ENCODE results near the gene RBM19.

RBM19 gene

GRCh38 chr12:113924341-113924740, 41.8 kb downstream of the RBM19 start:
- ChIA-PET CTCF (no interaction called here), POLR2A (no interaction called here)
- no peak for DNase-seq (ENCODE audit: extremely low spot score)
- no peak for TF ChIP-seq L3MBTL2 (conservative IDR thresholded peaks at IDR 0.05)

- no peak for DNase-seq (ENCODE audit: extremely low spot score)
- CTCF ChIA-PET, result no interaction called here
- POLR2A ChIA-PET, result no interaction called here
- TF ChIP-seq FOXM1 (IDR thresholded peaks at IDR 0.05; ENCODE audit: borderline replicate concordance) (no peak), BHLHE40 (IDR thresholded peaks at IDR 0.05; ENCODE audit: borderline replicate concordance) (no peak), CTBP1 (IDR thresholded peaks at IDR 0.05; ENCODE audit: borderline replicate concordance) (no peak), NFRKB (IDR thresholded peaks at IDR 0.05) (no peak), ZNF384 (IDR thresholded peaks at IDR 0.05) (no peak)
These were observed 42.9 kb downstream of the RBM19 start for GRCh38 chr12:113923251-113923650.

- no peak for DNase-seq (ENCODE audit: extremely low spot score)
- ChIA-PET CTCF (no interaction called here), POLR2A (no interaction called here)
- TF ChIP-seq FOXA1 (IDR thresholded peaks at IDR 0.05), result no peak
- no peak for TF ChIP-seq L3MBTL2 (conservative IDR thresholded peaks at IDR 0.05)
- TF ChIP-seq FOXM1 (IDR thresholded peaks at IDR 0.05; ENCODE audit: borderline replicate concordance), result no peak
- TF ChIP-seq HDGF (IDR thresholded peaks at IDR 0.05; ENCODE audit: borderline replicate concordance), result no peak
- TF ChIP-seq SP1 (IDR thresholded peaks at IDR 0.05), result no peak
- TF ChIP-seq FOXK2 (IDR thresholded peaks at IDR 0.05), result no peak
- TF ChIP-seq ZNF384 (IDR thresholded peaks at IDR 0.05), result no peak
- TF ChIP-seq, protein P1, sequence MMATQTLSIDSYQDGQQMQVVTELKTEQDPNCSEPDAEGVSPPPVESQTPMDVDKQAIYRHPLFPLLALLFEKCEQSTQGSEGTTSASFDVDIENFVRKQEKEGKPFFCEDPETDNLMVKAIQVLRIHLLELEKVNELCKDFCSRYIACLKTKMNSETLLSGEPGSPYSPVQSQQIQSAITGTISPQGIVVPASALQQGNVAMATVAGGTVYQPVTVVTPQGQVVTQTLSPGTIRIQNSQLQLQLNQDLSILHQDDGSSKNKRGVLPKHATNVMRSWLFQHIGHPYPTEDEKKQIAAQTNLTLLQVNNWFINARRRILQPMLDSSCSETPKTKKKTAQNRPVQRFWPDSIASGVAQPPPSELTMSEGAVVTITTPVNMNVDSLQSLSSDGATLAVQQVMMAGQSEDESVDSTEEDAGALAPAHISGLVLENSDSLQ (IDR thresholded peaks at IDR 0.05), result no peak
- no peak for TF ChIP-seq LEF1 (IDR thresholded peaks at IDR 0.05; ENCODE audit: borderline replicate concordance)
- TF ChIP-seq ARNT (IDR thresholded peaks at IDR 0.05), result no peak
- TF ChIP-seq CTBP1 (IDR thresholded peaks at IDR 0.05; ENCODE audit: borderline replicate concordance), result no peak
- TF ChIP-seq SUZ12 (IDR thresholded peaks at IDR 0.05), result no peak
- TF ChIP-seq TARDBP (IDR thresholded peaks at IDR 0.05), result no peak
- no peak for TF ChIP-seq NFRKB (IDR thresholded peaks at IDR 0.05)
- TF ChIP-seq BHLHE40 (IDR thresholded peaks at IDR 0.05; ENCODE audit: borderline replicate concordance), result no peak
- TF ChIP-seq ELF4 (IDR thresholded peaks at IDR 0.05), result no peak
These were observed 44.7 kb downstream of the RBM19 start for GRCh38 chr12:113921430-113921829.

- no peak for DNase-seq (ENCODE audit: extremely low spot score)
- ChIA-PET POLR2A (no interaction called here), CTCF (no interaction called here)
- TF ChIP-seq FOXK2 (IDR thresholded peaks at IDR 0.05) (no peak), SUZ12 (IDR thresholded peaks at IDR 0.05) (no peak), FOXM1 (IDR thresholded peaks at IDR 0.05; ENCODE audit: borderline replicate concordance) (no peak)
These were observed 46.3 kb downstream of the RBM19 start for GRCh38 chr12:113919791-113920190.

DNA sequence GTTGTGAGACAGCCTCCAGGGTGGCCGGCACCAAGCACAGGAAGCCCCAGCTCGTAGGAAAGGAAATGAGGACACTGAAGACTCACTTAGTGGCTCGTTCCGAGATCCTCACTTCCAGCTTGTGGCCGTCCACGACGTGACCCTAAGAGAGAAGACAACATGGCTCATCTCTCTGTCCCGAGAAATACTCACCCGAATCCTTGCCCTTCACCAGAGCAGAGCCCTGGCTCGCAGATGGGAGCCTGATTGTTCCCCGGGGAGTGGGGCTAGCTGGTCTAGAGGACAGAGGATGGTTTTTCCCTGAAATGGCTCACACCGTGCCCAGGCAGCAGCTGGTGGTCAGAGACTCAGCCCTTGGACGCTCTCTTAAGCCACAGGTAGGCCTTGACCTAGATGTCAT, 47.8 kb downstream of the RBM19 start:
- TF ChIP-seq NFRKB (IDR thresholded peaks at IDR 0.05), result no peak
- TF ChIP-seq ARNT (IDR thresholded peaks at IDR 0.05), result no peak
- TF ChIP-seq CTBP1 (IDR thresholded peaks at IDR 0.05; ENCODE audit: borderline replicate concordance), result no peak
- no peak for TF ChIP-seq HDGF (IDR thresholded peaks at IDR 0.05; ENCODE audit: borderline replicate concordance)
- no peak for TF ChIP-seq ELF4 (IDR thresholded peaks at IDR 0.05)
- TF ChIP-seq TARDBP (IDR thresholded peaks at IDR 0.05), result no peak
- no peak for TF ChIP-seq BHLHE40 (IDR thresholded peaks at IDR 0.05; ENCODE audit: borderline replicate concordance)
- TF ChIP-seq FOXK2 (IDR thresholded peaks at IDR 0.05), result no peak
- no peak for TF ChIP-seq LEF1 (IDR thresholded peaks at IDR 0.05; ENCODE audit: borderline replicate concordance)
- no peak for TF ChIP-seq SP1 (IDR thresholded peaks at IDR 0.05)
- TF ChIP-seq L3MBTL2 (conservative IDR thresholded peaks at IDR 0.05), result no peak
- no peak for TF ChIP-seq FOXM1 (IDR thresholded peaks at IDR 0.05; ENCODE audit: borderline replicate concordance)
- ChIA-PET CTCF (no interaction called here), POLR2A (no interaction called here)

DNA sequence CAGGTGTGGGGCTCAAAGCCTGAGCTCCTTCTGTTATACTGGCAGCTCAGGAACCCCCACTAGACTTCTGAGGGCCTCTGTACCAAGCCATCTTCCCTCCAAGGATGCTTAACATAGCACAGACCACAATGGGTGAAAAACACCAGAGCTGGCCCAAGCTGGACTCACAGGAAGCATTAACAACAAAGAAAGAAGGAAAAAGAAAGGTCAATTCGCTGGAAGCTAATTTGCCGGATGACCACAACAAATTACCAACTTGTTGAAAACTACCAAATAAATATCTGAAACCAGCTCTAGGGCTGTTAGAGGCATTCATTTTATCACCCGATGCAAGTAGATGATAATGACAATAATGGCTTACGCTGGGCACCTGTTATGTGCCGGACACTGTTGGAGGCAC, 48.7 kb downstream of the RBM19 start:
- TF ChIP-seq L3MBTL2 (conservative IDR thresholded peaks at IDR 0.05), result no peak
- TF ChIP-seq FOXM1 (IDR thresholded peaks at IDR 0.05; ENCODE audit: borderline replicate concordance), result no peak
- TF ChIP-seq FOXK2 (IDR thresholded peaks at IDR 0.05), result no peak
- no peak for TF ChIP-seq HDGF (IDR thresholded peaks at IDR 0.05; ENCODE audit: borderline replicate concordance)
- TF ChIP-seq ARNT (IDR thresholded peaks at IDR 0.05), result no peak
- no peak for TF ChIP-seq ELF4 (IDR thresholded peaks at IDR 0.05)
- TF ChIP-seq SP1 (IDR thresholded peaks at IDR 0.05), result no peak
- no peak for TF ChIP-seq CTBP1 (IDR thresholded peaks at IDR 0.05; ENCODE audit: borderline replicate concordance)
- TF ChIP-seq LEF1 (IDR thresholded peaks at IDR 0.05; ENCODE audit: borderline replicate concordance), result no peak
- no peak for DNase-seq (ENCODE audit: extremely low spot score)
- ChIA-PET CTCF (interaction anchor here (1.1 kb wide), 1 partner anchor 22 kb away, joined by 3 read pairs; no protein-coding TSS in a partner anchor), POLR2A (no interaction called here)

More for the DNA sequence above, 47.8 kb downstream of the RBM19 start:
- no peak for DNase-seq (ENCODE audit: extremely low spot score)

- TF ChIP-seq CTBP1 (IDR thresholded peaks at IDR 0.05; ENCODE audit: borderline replicate concordance) (no peak), L3MBTL2 (conservative IDR thresholded peaks at IDR 0.05) (no peak), SUZ12 (IDR thresholded peaks at IDR 0.05) (no peak), LEF1 (IDR thresholded peaks at IDR 0.05; ENCODE audit: borderline replicate concordance) (no peak), NFRKB (IDR thresholded peaks at IDR 0.05) (no peak), FOXK2 (IDR thresholded peaks at IDR 0.05) (no peak), FOXM1 (IDR thresholded peaks at IDR 0.05; ENCODE audit: borderline replicate concordance) (no peak), HDGF (IDR thresholded peaks at IDR 0.05; ENCODE audit: borderline replicate concordance) (no peak), ZNF384 (IDR thresholded peaks at IDR 0.05) (no peak), SP1 (IDR thresholded peaks at IDR 0.05) (no peak), ARNT (IDR thresholded peaks at IDR 0.05) (no peak)
- DNase-seq (ENCODE audit: extremely low spot score), result no peak
- ChIA-PET POLR2A (no interaction called here), CTCF (no interaction called here)
These were observed 51.3 kb downstream of the RBM19 start for GRCh38 chr12:113914806-113915205.

DNA sequence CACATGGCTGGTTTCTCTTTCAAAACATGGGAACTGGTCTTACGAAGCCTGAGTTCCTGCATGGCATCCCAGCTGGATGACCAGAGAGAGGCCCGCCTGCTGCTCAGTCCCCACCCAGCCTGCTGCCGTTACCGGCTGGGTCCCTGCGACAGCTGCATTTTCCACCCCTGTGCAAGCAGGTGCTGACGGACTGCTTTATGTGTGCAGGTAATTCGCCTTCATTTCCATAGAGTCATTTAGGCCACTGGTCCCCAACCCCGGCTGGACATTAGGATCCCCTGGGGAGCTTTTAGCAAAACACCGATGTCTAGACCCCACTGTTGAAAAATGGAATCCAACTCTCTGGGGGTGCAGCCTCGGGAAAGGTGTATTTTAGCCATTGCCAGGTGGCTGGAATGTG, 51.9 kb downstream of the RBM19 start:
- no peak for DNase-seq (ENCODE audit: extremely low spot score)
- TF ChIP-seq NFRKB (IDR thresholded peaks at IDR 0.05), result no peak
- no peak for TF ChIP-seq LEF1 (IDR thresholded peaks at IDR 0.05; ENCODE audit: borderline replicate concordance)
- no peak for TF ChIP-seq ARNT (IDR thresholded peaks at IDR 0.05)
- no peak for TF ChIP-seq HDGF (IDR thresholded peaks at IDR 0.05; ENCODE audit: borderline replicate concordance)
- no peak for TF ChIP-seq SUZ12 (IDR thresholded peaks at IDR 0.05)
- no peak for TF ChIP-seq FOXK2 (IDR thresholded peaks at IDR 0.05)
- TF ChIP-seq SP1 (IDR thresholded peaks at IDR 0.05), result no peak
- no peak for TF ChIP-seq L3MBTL2 (conservative IDR thresholded peaks at IDR 0.05)
- no peak for TF ChIP-seq FOXA1 (IDR thresholded peaks at IDR 0.05)
- TF ChIP-seq FOXM1 (IDR thresholded peaks at IDR 0.05; ENCODE audit: borderline replicate concordance), result no peak
- TF ChIP-seq CTBP1 (IDR thresholded peaks at IDR 0.05; ENCODE audit: borderline replicate concordance), result no peak
- no peak for TF ChIP-seq TARDBP (IDR thresholded peaks at IDR 0.05)
- TF ChIP-seq, protein P1 (IDR thresholded peaks at IDR 0.05), result no peak
- TF ChIP-seq BHLHE40 (IDR thresholded peaks at IDR 0.05; ENCODE audit: borderline replicate concordance), result no peak
- no peak for TF ChIP-seq ELF4 (IDR thresholded peaks at IDR 0.05)
- TF ChIP-seq ZNF384 (IDR thresholded peaks at IDR 0.05), result no peak
- ChIA-PET CTCF (interaction anchor here (0.9 kb wide), 1 partner anchor 452 kb away, joined by 3 read pairs; no protein-coding TSS in a partner anchor), POLR2A (no interaction called here)
